Stimulated activated CD8-positive, alpha-beta memory T cell treated with anti-CD3 and anti-CD28 coated beads, Interleukin-4, amount 100 ng/mL, for 1 hour (primary cell): ENCODE measurements around the gene SNX30.

Source experiments
- DNase-seq, 2 donors: peaks; one replicate each; pipeline ENCODE4 v3.0.0-alpha.2; 2020; ENCODE audit warnings: low read depth in 2 of 2, low spot score in 1 of 2

Gene SNX30

GRCh38 chr9:112782218-112782617 lies 31.7 kb downstream of the SNX30 start:
- DNase-seq = no peak

GRCh38 chr9:112783551-112783954 lies 33.0 kb downstream of the SNX30 start:
- DNase-seq = no peak

GRCh38 chr9:112784020-112784785 lies 33.6 kb downstream of the SNX30 start:
- no peak for DNase-seq

- no peak for DNase-seq
Observed at GRCh38 chr9:112785986-112786385, 35.4 kb downstream of the SNX30 start.

- no peak for DNase-seq
Observed at GRCh38 chr9:112786829-112787520, 36.4 kb downstream of the SNX30 start.

GRCh38 chr9:112787978-112788377 lies 37.4 kb downstream of the SNX30 start:
- no peak for DNase-seq

- DNase-seq = no peak
Observed at GRCh38 chr9:112789473-112789872, 38.9 kb downstream of the SNX30 start.

- no peak for DNase-seq
Observed at GRCh38 chr9:112789891-112790774, 39.6 kb downstream of the SNX30 start.

GRCh38 chr9:112792670-112793069 lies 42.1 kb downstream of the SNX30 start:
- DNase-seq = no peak

GRCh38 chr9:112793213-112793810 lies 42.8 kb downstream of the SNX30 start:
- peak; percentile 66 to 74 for DNase-seq

GRCh38 chr9:112794731-112795130 lies 44.2 kb downstream of the SNX30 start:
- no peak for DNase-seq

GRCh38 chr9:112795921-112796320 lies 45.4 kb downstream of the SNX30 start:
- no peak for DNase-seq

GRCh38 chr9:112796485-112796884 lies 45.9 kb downstream of the SNX30 start:
- no peak for DNase-seq

GRCh38 chr9:112809351-112809848 lies 58.8 kb downstream of the SNX30 start:
- DNase-seq = no peak

- no peak for DNase-seq
Observed at GRCh38 chr9:112809906-112810305, 59.3 kb downstream of the SNX30 start.

GRCh38 chr9:112810696-112811490 lies 60.3 kb downstream of the SNX30 start:
- no peak for DNase-seq

GRCh38 chr9:112811518-112811917 lies 61.0 kb downstream of the SNX30 start:
- DNase-seq = no peak

- DNase-seq = no peak
Observed at GRCh38 chr9:112815868-112816267, 65.3 kb downstream of the SNX30 start.

- DNase-seq = no peak
Observed at GRCh38 chr9:112817860-112818203, 67.3 kb downstream of the SNX30 start.
